ENCODE results near the gene FHIT. TPM values are rescaled to one million over a fixed set of nuclear protein-coding genes. Genes with fewer than 3 reads are reported as not detected.

FHIT gene
- total and polyA plus RNA-seq, 4 donors = 2.1 to 14.7 (median 6.6) TPM

DNA sequence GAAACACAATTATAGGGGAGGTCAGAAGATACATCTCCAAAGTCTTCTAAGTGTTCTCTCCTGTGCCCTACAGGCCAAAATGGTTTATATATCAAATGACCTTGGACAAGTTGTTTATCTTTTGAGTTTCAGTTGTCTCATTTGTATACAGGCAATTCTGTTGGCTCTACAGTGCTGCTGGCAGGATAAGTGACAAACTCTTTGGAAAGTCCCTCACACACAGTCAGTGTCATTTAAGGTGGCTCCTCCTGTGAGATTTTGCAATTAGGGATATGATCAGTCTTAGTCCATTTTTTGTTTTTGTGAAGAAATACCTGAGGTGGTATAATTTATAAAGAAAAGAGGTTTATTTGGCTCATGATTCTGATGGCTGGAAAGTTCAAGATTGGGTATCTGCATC is 1165.6 kb downstream of the FHIT start (continued):
- TF ChIP-seq, protein P1, sequence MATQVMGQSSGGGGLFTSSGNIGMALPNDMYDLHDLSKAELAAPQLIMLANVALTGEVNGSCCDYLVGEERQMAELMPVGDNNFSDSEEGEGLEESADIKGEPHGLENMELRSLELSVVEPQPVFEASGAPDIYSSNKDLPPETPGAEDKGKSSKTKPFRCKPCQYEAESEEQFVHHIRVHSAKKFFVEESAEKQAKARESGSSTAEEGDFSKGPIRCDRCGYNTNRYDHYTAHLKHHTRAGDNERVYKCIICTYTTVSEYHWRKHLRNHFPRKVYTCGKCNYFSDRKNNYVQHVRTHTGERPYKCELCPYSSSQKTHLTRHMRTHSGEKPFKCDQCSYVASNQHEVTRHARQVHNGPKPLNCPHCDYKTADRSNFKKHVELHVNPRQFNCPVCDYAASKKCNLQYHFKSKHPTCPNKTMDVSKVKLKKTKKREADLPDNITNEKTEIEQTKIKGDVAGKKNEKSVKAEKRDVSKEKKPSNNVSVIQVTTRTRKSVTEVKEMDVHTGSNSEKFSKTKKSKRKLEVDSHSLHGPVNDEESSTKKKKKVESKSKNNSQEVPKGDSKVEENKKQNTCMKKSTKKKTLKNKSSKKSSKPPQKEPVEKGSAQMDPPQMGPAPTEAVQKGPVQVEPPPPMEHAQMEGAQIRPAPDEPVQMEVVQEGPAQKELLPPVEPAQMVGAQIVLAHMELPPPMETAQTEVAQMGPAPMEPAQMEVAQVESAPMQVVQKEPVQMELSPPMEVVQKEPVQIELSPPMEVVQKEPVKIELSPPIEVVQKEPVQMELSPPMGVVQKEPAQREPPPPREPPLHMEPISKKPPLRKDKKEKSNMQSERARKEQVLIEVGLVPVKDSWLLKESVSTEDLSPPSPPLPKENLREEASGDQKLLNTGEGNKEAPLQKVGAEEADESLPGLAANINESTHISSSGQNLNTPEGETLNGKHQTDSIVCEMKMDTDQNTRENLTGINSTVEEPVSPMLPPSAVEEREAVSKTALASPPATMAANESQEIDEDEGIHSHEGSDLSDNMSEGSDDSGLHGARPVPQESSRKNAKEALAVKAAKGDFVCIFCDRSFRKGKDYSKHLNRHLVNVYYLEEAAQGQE (IDR thresholded peaks at IDR 0.05) = no peak

DNA sequence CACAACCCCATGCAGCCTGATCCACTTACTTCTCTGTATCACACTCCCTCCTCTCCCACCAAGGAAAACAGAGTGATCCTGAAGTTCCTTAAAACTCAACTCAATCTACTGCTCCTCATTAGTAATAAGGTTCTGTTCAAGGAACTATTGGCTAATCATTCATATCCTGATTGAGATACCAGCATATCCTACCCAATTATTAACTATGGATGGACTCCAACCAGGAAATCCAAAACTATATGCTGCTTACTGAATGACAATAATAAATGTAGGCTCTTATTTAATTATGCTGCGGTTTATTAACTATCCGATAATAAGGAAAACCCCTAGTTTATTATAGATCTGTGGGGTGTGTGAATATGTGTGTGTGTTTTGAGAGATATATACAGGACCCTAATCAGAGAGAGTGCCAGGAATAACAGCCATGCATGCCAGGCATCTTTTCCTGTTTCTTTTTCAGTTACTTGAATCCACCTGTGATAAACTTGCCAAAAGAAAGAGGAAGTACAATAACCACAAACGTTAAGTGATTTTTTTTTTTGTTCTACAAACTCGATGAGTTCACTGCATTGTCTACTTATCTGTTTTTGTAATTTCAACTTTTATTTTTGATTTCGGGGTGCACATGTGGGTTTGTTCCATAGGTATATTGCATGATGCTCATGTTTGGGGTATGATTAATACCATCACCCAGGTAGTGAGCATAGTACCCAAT is 1169.7 kb downstream of the FHIT start:
- no peak for TF ChIP-seq NR2F2 (IDR thresholded peaks at IDR 0.05)
- Histone ChIP-seq H3K27me3 (ENCODE audit: control insufficient read depth in 4 of 4, insufficient read depth in 4 of 4, low read length in 3 of 4) (no peaks in the 10 kb centered on the region), H3K9ac (ENCODE audit: low read depth in 1 of 2, low read length in 2 of 2) (no peak overlapping the region), H3K4me3 (ENCODE audit: low read depth in 1 of 3, low read length in 3 of 3) (no peak overlapping the region), H3K9me3 (ENCODE audit: control insufficient read depth in 4 of 4, low read length in 3 of 4) (no peaks in the 10 kb centered on the region), H3K36me3 (ENCODE audit: control insufficient read depth in 4 of 4, insufficient read depth in 3 of 4, low read depth in 1 of 4, low read length in 3 of 4) (no peaks in the 10 kb centered on the region), H3K4me1 (ENCODE audit: control insufficient read depth in 4 of 4, insufficient read depth in 4 of 4, low read length in 3 of 4) (no peaks in the 10 kb centered on the region), H3K27ac (ENCODE audit: low read depth in 1 of 2, low read length in 2 of 2) (no peak overlapping the region)
- 71% methylated on average over 5 of the region's 5 CpGs for whole genome bisulfite sequencing
- no peak for DNase-seq (ENCODE audit: low spot score)

DNA sequence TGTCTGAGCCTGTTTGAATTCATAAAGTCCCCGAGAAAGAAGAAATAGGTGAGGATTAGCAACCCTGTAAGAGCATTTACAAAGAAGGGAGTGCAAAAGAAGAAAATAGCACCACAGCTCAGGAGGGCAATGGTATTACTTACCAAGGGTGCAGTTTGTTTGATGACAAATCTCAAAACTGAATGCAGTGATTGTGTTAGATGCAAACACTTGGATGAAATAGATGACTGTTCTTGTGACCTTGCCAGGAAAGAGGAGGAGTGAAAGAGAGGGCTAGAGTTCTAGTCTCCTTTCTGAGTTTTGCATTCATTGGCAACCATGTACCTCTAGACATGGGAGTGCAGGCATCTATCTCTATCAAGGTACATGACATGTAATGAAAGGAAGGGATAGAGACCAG is 1170.6 kb downstream of the FHIT start:
- Histone ChIP-seq H3K27ac (ENCODE audit: low read depth in 1 of 2, low read length in 2 of 2) (no peak overlapping the region), H3K27me3 (ENCODE audit: control insufficient read depth in 4 of 4, insufficient read depth in 4 of 4, low read length in 3 of 4) (no peaks in the 10 kb centered on the region)
- WGBS = 88% methylated on average over 1 of the region's 1 CpG

More for the DNA sequence above, 1170.6 kb downstream of the FHIT start:
- Histone ChIP-seq H3K36me3 (ENCODE audit: control insufficient read depth in 4 of 4, insufficient read depth in 3 of 4, low read depth in 1 of 4, low read length in 3 of 4) (no peaks in the 10 kb centered on the region), H3K9ac (ENCODE audit: low read depth in 1 of 2, low read length in 2 of 2) (no peak overlapping the region), H3K9me3 (ENCODE audit: control insufficient read depth in 4 of 4, low read length in 3 of 4) (no peaks in the 10 kb centered on the region), H3K4me3 (ENCODE audit: low read depth in 1 of 3, low read length in 3 of 3) (no peak overlapping the region), H3K4me1 (ENCODE audit: control insufficient read depth in 4 of 4, insufficient read depth in 4 of 4, low read length in 3 of 4) (no peaks in the 10 kb centered on the region)
- DNase-seq (ENCODE audit: low spot score) = no peak
- no peak for TF ChIP-seq HNF4A (conservative IDR thresholded peaks at IDR 0.05)
- TF ChIP-seq RAD21 (IDR thresholded peaks at IDR 0.05) = no peak
- no peak for TF ChIP-seq JUND (IDR thresholded peaks at IDR 0.05)
- no peak for TF ChIP-seq RXRA (IDR thresholded peaks at IDR 0.05)
- TF ChIP-seq EGR1 (IDR thresholded peaks at IDR 0.05; ENCODE audit: low read depth in 2 of 2) = no peak
- TF ChIP-seq, protein P2, sequence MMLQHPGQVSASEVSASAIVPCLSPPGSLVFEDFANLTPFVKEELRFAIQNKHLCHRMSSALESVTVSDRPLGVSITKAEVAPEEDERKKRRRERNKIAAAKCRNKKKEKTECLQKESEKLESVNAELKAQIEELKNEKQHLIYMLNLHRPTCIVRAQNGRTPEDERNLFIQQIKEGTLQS (IDR thresholded peaks at IDR 0.05) = no peak
- TF ChIP-seq, protein P3, sequence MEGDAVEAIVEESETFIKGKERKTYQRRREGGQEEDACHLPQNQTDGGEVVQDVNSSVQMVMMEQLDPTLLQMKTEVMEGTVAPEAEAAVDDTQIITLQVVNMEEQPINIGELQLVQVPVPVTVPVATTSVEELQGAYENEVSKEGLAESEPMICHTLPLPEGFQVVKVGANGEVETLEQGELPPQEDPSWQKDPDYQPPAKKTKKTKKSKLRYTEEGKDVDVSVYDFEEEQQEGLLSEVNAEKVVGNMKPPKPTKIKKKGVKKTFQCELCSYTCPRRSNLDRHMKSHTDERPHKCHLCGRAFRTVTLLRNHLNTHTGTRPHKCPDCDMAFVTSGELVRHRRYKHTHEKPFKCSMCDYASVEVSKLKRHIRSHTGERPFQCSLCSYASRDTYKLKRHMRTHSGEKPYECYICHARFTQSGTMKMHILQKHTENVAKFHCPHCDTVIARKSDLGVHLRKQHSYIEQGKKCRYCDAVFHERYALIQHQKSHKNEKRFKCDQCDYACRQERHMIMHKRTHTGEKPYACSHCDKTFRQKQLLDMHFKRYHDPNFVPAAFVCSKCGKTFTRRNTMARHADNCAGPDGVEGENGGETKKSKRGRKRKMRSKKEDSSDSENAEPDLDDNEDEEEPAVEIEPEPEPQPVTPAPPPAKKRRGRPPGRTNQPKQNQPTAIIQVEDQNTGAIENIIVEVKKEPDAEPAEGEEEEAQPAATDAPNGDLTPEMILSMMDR (IDR thresholded peaks at IDR 0.05; ENCODE audit: low read depth, low read length, missing input control) = no peak
- TF ChIP-seq, protein P1 (IDR thresholded peaks at IDR 0.05) = no peak
- TF ChIP-seq SP1 (IDR thresholded peaks at IDR 0.05) = no peak
- TF ChIP-seq YY1 (IDR thresholded peaks at IDR 0.05) = no peak
- no peak for TF ChIP-seq FOXA1 (IDR thresholded peaks at IDR 0.05)
- TF ChIP-seq FOXA2 (IDR thresholded peaks at IDR 0.05) = no peak
- TF ChIP-seq NR2F2 (IDR thresholded peaks at IDR 0.05) = no peak
- TF ChIP-seq, protein P4, sequence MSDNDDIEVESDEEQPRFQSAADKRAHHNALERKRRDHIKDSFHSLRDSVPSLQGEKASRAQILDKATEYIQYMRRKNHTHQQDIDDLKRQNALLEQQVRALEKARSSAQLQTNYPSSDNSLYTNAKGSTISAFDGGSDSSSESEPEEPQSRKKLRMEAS (IDR thresholded peaks at IDR 0.05) = no peak
- no peak for TF ChIP-seq GABPA (IDR thresholded peaks at IDR 0.05 in 1 of 2, conservative IDR thresholded peaks at IDR 0.05 in 1 of 2)
- no peak for TF ChIP-seq TAF1 (conservative IDR thresholded peaks at IDR 0.05)
- no peak for TF ChIP-seq HNF4G (IDR thresholded peaks at IDR 0.05)

Data from liver (tissue), 9 donors.